ENCODE data around the gene MOB1B.

Gene MOB1B

GRCh38 chr4:70945452-70946055, 43.4 kb downstream of the MOB1B start:
- no peak for TF ChIP-seq CTCF (IDR thresholded peaks at IDR 0.05; ENCODE audit: borderline replicate concordance, control extremely low read depth, extremely low read depth, insufficient read depth, missing control alignments)
- in situ Hi-C loops (cut with MboI; ENCODE audit: low sequenced_read_pairs, unreplicated experiment) = loop anchor here (25.0 kb wide), 1 partner anchor 92 kb away; no protein-coding TSS in a partner anchor
- DNase-seq (ENCODE audit: low spot score) = no peak

GRCh38 chr4:70946939-70947338, 44.8 kb downstream of the MOB1B start:
- in situ Hi-C loops (cut with MboI; ENCODE audit: low sequenced_read_pairs, unreplicated experiment) = loop anchor here (25.0 kb wide), 1 partner anchor 90 kb away; no protein-coding TSS in a partner anchor

GRCh38 chr4:70948665-70949260, 46.6 kb downstream of the MOB1B start:
- in situ Hi-C loops (cut with MboI; ENCODE audit: low sequenced_read_pairs, unreplicated experiment) = loop anchor here (25.0 kb wide), 1 partner anchor 89 kb away; no protein-coding TSS in a partner anchor
- peak; percentile 7 for TF ChIP-seq CTCF (IDR thresholded peaks at IDR 0.05; ENCODE audit: borderline replicate concordance, control extremely low read depth, extremely low read depth, insufficient read depth, missing control alignments)
- DNase-seq (ENCODE audit: low spot score) = no peak

More at GRCh38 chr4:70946939-70947338, 44.8 kb downstream of the MOB1B start:
- no peak for DNase-seq (ENCODE audit: low spot score)
- TF ChIP-seq CTCF (IDR thresholded peaks at IDR 0.05; ENCODE audit: borderline replicate concordance, control extremely low read depth, extremely low read depth, insufficient read depth, missing control alignments) = no peak

- in situ Hi-C loops (cut with MboI; ENCODE audit: low sequenced_read_pairs, unreplicated experiment) = no loop called here
- TF ChIP-seq CTCF (IDR thresholded peaks at IDR 0.05; ENCODE audit: borderline replicate concordance, control extremely low read depth, extremely low read depth, insufficient read depth, missing control alignments) = no peak
- no peak for DNase-seq (ENCODE audit: low spot score)
These were observed 51.9 kb downstream of the MOB1B start for GRCh38 chr4:70954032-70954431.

- no peak for DNase-seq (ENCODE audit: low spot score)
- TF ChIP-seq CTCF (IDR thresholded peaks at IDR 0.05; ENCODE audit: borderline replicate concordance, control extremely low read depth, extremely low read depth, insufficient read depth, missing control alignments) = no peak
- in situ Hi-C loops (cut with MboI; ENCODE audit: low sequenced_read_pairs, unreplicated experiment) = no loop called here
These were observed 54.5 kb downstream of the MOB1B start for GRCh38 chr4:70956549-70957210.

GRCh38 chr4:70958681-70959080, 56.5 kb downstream of the MOB1B start:
- in situ Hi-C loops (cut with MboI; ENCODE audit: low sequenced_read_pairs, unreplicated experiment) = no loop called here
- no peak for DNase-seq (ENCODE audit: low spot score)
- no peak for TF ChIP-seq CTCF (IDR thresholded peaks at IDR 0.05; ENCODE audit: borderline replicate concordance, control extremely low read depth, extremely low read depth, insufficient read depth, missing control alignments)
